CD4-positive, alpha-beta T cell treated with Interleukin-17A for 4 hours (primary cell): ENCODE measurements around the gene GFPT1.

ENCODE experiments used
- DNase-seq: peaks from one replicate; pipeline ENCODE4 v3.0.0-alpha.2; 2020; ENCODE audit warnings: mixed read lengths

Gene GFPT1

DNA sequence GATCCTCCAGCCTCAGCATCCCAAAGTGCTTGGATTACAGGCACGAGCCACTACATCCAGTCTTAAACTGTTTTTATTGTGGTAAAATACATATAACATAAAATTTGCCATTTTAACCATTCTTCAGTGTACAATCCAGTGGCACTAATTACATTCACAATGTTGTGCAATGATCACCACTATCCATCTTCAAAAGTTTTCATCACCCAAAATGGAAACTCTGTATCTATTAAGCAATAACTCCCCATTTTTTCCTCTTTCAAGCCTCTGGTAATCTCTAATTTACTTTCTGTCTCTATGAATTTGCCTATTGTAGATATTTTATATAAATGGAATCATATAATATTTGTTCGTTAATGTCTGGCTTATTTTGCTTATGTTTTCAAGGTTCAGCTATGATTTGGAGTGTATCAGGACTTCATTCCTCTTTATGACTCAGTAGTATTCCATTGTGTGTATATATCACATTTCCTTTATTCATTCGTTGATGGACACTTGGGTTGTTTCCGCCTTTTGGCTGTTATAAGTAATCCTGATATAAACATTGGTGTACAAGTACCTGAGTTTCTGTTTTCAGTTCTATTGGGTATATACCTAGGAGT, 71.8 kb downstream of the GFPT1 start:
- DNase-seq, result no peak

GRCh38 chr2:69311024-69311416, 76.0 kb downstream of the GFPT1 start:
- DNase-seq, result no peak

- DNase-seq, result no peak
Measured at GRCh38 chr2:69310111-69311023, 76.7 kb downstream of the GFPT1 start.

- no peak for DNase-seq
Measured at GRCh38 chr2:69309351-69310110, 77.5 kb downstream of the GFPT1 start.

DNA sequence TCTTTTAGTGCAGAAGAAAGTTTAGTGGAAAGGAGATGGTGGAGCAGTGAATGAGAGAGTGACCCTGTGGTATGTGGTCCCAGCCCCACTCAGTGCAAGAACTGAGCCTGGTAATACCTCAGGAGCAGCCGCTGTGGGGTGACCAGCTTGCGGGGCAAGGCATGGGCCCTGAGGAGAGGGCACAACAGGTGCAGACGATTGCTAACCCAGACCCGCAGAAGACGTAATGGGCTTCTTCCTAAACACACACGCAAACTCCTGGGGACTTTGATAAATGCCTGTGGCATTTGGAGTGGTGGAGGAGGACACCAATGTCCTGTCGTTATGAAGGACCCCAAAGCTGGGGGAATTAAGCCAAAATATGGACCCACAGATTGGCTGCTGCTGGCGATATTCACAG, 78.7 kb downstream of the GFPT1 start:
- no peak for DNase-seq

GRCh38 chr2:69307579-69308064, 79.4 kb downstream of the GFPT1 start:
- DNase-seq, result no peak

DNA sequence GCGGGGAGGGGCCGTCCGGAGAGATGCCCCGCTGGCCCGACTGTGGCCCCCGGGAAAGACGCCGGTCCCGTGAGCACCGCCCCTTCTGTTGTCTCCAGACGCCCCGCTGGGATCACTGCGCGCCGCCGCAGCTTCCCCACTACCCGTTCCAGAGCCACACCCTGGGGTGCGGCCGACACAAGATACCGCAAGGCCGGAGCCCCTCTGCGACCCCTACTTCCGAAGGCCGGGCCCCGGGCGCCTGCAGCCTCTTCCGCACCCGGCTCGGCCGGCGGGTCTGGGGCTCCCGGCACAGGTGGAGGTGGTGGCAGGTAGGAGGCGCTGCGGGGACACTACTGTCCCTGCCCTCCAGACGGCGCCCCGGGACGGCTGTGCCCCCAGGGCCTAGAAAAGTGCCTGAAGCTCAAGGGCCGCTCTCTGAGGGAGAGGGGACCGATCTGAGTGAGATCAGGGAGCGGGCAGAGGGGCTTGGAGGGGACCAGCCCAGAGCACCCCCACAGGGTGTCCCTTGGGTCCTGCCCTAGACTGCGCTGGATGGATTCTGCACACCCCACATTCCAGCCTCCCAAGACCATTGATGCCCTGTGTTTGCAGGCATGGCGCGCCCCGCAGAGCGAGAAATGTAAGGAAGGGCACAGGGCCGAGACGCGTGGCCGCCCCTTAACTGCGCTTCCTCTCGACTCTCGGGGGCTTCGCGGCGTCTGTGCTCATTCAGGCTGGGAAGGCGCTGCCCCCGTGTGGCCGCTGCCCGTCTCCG, 80.0 kb downstream of the GFPT1 start:
- peak; percentile 66 for DNase-seq

DNA sequence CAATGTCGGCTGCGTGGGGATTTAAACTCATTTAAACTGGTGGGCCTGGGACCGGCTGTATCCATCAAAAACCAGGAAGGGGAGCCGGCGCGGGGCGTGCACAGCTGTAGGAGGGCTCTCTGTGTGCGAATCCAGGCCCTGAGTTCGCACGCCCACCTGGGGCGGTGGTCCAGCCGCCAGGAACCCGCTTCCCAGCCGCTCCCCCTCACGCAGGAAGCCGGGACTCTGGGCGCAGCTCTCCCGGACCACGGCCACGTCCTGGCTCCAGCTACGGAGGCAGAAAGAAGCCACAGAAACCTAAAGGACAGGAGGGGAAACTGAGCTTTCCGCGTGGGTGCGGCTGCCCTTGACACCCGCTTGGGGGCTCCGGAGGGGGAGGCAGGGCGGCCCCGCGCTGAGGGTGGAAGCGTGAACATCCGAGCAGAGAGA, 80.6 kb downstream of the GFPT1 start:
- no peak for DNase-seq

- DNase-seq, result no peak
Measured at GRCh38 chr2:69305712-69306392, 81.2 kb downstream of the GFPT1 start.

- no peak for DNase-seq
Measured at GRCh38 chr2:69305166-69305565, 81.9 kb downstream of the GFPT1 start.

DNA sequence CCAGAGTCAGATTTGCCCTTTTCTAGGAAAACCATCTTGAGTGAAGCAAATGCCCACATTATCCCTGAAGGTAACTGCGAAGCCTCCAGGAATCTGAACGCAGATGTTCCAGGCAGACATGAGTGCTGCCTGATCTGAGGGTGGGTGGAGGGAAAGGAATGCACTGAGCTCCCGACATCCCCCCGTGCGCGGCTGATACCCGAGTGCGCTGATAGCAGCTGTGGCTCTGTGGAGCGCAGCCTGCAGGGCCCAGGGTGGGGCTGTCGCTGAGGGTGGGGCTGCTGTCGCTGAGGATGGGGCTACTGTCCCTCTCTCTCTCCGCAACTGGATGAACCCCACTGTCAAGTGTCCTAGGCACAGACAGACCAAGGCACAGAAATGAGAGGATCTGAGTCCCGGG, 82.4 kb downstream of the GFPT1 start:
- no peak for DNase-seq

- no peak for DNase-seq
Measured at GRCh38 chr2:69300650-69301049, 86.4 kb downstream of the GFPT1 start.

- no peak for DNase-seq
Measured at GRCh38 chr2:69299772-69300516, 87.1 kb downstream of the GFPT1 start.

- no peak for DNase-seq
Measured at GRCh38 chr2:69298862-69299261, 88.2 kb downstream of the GFPT1 start.

GRCh38 chr2:69298261-69298660, 88.8 kb downstream of the GFPT1 start:
- DNase-seq, result no peak

DNA sequence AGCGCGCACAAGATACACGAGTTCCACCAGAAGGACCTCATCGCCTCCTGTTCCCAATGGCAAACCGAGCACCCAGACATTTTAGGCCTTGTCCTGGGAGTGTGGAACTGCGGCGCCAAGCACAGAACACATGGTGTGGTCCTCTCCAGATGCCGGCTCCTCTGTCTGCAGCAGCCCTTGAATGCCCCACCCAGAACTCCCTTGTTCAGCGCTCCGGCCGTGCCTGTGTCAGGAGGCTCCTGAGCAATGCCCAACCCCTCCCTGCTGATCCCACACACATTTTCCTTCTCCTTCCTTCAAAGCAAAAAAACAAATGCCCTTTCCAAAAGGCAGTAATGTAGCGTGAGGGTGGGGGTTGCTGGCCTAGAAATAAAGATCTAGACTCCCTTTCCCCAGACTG, 89.8 kb downstream of the GFPT1 start:
- DNase-seq, result no peak

DNA sequence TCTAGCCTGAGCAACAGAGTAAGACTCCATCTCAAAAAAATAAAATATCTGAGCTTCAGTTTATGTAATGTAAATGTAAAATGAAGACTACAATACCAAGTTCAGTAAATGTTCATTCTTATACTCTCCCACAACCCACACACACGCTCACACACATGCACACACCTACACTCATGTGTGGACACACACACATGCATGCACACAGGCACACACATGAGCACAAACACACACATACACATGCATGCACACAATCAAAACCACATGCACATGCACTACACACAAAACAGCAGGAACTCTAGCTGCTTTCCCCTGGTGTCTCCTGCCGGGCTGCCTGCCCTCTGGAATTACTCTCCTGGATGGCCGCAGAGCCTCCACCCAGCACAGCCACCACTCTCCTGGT, 90.6 kb downstream of the GFPT1 start:
- DNase-seq, result no peak

DNA sequence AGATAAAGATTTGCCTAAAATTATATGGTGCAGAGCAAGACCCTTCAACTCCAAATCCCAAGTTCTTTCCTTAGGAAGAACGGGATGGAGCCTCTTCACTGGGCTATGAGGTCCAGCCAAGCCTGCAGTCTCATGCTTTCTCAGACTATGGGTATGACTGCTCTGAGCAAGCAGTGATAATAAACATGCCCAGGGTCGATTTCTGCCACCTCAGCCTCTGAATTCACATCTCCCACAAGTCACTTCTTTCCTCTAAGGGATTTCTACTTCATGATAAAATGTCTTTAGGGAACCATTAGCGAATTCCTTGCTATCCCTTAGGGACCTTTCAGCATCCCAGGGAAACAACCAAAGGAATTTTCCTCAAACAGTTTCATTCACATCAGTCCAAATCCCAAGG, 94.8 kb downstream of the GFPT1 start:
- no peak for DNase-seq

- no peak for DNase-seq
Measured at GRCh38 chr2:69291721-69292120, 95.3 kb downstream of the GFPT1 start.

GRCh38 chr2:69291004-69291650, 95.9 kb downstream of the GFPT1 start:
- no peak for DNase-seq

DNA sequence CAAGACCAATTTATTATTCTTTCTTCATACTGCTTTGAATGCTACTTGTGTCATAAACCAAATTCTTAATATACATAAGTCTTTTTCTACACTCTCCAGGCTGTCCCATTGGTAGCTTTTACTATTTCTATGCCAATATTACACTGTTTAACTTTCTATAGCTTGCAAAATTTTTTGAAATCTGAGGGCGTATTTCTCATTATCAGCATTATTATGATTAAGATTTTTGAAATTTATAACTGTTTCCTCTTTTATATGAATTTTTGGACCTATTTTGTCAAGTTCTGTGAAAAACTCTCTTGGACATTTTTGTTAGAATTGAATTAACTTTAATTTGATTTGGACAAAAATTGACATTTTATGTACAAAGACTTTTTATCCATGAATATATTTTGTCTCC, 98.6 kb downstream of the GFPT1 start:
- no peak for DNase-seq
